WTC11 (cell line): ENCODE results near the gene WFDC1.

Source experiments
- GABPB1 ChIP-seq: sonication (generic); formaldehyde crosslinking; IDR thresholded peaks from 2 replicates; pipeline ENCODE4 v1.8.1; 2023; ENCODE audit warnings: mild to moderate bottlenecking, missing genetic modification reagents
- HMGXB4 ChIP-seq: sonication (generic); formaldehyde crosslinking; IDR thresholded peaks from 2 replicates; pipeline ENCODE4 v1.8.1; 2023; ENCODE audit warnings: mild to moderate bottlenecking, moderate library complexity, missing genetic modification reagents

- TF ChIP-seq HMGXB4 (CRISPR knock-in tag) (no peak), GABPB1 (CRISPR knock-in tag) (no peak)
Measured at GRCh38 chr16:84282533-84282932, 12.1 kb upstream of the WFDC1 start.
